ENCODE results near the gene PLA2G3.

The PLA2G3 gene

GRCh38 chr22:31139066-31139465 is 1.2 kb downstream of the PLA2G3 start:
- TF ChIP-seq, protein P1, sequence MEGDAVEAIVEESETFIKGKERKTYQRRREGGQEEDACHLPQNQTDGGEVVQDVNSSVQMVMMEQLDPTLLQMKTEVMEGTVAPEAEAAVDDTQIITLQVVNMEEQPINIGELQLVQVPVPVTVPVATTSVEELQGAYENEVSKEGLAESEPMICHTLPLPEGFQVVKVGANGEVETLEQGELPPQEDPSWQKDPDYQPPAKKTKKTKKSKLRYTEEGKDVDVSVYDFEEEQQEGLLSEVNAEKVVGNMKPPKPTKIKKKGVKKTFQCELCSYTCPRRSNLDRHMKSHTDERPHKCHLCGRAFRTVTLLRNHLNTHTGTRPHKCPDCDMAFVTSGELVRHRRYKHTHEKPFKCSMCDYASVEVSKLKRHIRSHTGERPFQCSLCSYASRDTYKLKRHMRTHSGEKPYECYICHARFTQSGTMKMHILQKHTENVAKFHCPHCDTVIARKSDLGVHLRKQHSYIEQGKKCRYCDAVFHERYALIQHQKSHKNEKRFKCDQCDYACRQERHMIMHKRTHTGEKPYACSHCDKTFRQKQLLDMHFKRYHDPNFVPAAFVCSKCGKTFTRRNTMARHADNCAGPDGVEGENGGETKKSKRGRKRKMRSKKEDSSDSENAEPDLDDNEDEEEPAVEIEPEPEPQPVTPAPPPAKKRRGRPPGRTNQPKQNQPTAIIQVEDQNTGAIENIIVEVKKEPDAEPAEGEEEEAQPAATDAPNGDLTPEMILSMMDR (IDR thresholded peaks at IDR 0.05): no peak
- no peak for TF ChIP-seq ZFX (IDR thresholded peaks at IDR 0.05; ENCODE audit: borderline replicate concordance)
- H3K27ac ChIP-seq: peak overlapping the region; percentile 95

DNA sequence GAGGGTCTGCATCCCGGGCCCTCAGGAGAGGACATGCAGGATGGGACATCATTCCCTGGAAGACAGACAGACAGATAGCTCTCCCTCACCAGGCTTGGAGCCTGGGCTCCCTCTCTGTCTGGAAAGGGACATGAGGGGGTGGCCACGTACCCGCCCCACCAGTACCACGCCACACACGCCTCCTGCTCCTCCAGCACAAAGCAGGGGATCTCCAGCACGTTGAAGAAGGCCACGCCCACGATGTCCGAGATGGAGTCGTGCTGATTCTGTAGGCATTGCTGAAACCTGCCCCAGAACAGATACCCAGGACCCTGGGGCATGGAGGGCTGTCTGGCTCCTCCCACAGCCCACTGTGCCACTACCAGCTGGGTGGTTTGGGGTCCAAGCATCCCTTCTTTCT is 2.2 kb downstream of the PLA2G3 start:
- peak overlapping the region; percentile 95 for H3K27ac ChIP-seq
- no peak for TF ChIP-seq ZFX (IDR thresholded peaks at IDR 0.05; ENCODE audit: borderline replicate concordance)
- TF ChIP-seq, protein P1 (IDR thresholded peaks at IDR 0.05): no peak

DNA sequence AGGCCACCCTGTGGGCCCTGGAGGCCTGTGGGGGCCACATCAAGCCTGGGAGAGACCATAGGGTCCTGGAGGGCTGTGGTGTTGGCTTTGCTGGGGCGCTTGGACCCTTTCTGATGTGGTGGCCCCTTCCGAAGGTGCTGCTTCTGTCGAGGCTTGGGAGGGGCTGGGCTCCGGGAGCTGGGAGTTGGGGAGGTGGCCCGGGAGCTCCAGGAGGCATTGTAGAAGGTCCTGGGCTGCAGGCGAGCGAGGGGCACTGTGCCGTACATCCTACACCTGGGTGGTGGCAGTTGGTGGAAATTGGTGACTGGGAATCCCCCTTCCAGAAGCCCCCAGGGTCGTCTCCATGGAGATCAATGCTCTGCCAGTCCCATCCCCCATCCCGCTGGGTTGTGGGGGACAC is 2.6 kb downstream of the PLA2G3 start:
- TF ChIP-seq, protein P1 (IDR thresholded peaks at IDR 0.05): no peak
- TF ChIP-seq ZFX (IDR thresholded peaks at IDR 0.05; ENCODE audit: borderline replicate concordance): no peak
- H3K27ac ChIP-seq: peak overlapping the region; percentile 95

- no peak for TF ChIP-seq ZFX (IDR thresholded peaks at IDR 0.05; ENCODE audit: borderline replicate concordance)
- TF ChIP-seq, protein P1 (IDR thresholded peaks at IDR 0.05): no peak
- H3K27ac ChIP-seq: peak overlapping the region; percentile 95
Observed at GRCh38 chr22:31136711-31137110, 3.6 kb downstream of the PLA2G3 start.

- TF ChIP-seq, protein P1 (IDR thresholded peaks at IDR 0.05): no peak
- no peak for TF ChIP-seq ZFX (IDR thresholded peaks at IDR 0.05; ENCODE audit: borderline replicate concordance)
- peak overlapping the region; percentile 95 for H3K27ac ChIP-seq
Observed at GRCh38 chr22:31136155-31136554, 4.2 kb downstream of the PLA2G3 start.

DNA sequence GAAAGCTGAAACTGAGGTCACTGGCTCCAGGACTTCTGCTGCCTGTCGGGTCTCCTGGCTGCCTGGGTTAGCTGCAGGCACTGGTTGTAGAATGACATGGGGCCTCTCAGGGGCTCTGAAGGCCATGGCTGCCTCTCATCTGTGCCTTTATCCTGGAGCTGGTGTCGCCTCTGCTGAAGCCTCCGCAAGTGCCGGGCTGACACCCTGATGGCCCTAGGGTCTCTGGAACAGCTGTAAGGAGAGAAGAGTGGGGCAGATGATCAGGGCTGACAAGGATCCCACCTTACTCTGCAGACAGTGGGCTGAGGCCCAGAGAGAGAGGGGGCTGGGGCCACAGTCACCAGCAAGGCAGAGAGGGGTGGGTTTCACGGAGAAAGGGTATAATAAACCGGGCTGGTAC is 4.6 kb downstream of the PLA2G3 start:
- TF ChIP-seq, protein P1 (IDR thresholded peaks at IDR 0.05): no peak
- no peak for TF ChIP-seq ZFX (IDR thresholded peaks at IDR 0.05; ENCODE audit: borderline replicate concordance)
- H3K27ac ChIP-seq: peak overlapping the region; percentile 95

- H3K27ac ChIP-seq: peak overlapping the region; percentile 95
- TF ChIP-seq, protein P1 (IDR thresholded peaks at IDR 0.05): no peak
- no peak for TF ChIP-seq ZFX (IDR thresholded peaks at IDR 0.05; ENCODE audit: borderline replicate concordance)
Observed at GRCh38 chr22:31134688-31135087, 5.6 kb downstream of the PLA2G3 start.

Data from 22Rv1 (cell line).